ENCODE data around the gene FBLN2.

- TF ChIP-seq YY1 (IDR thresholded peaks at IDR 0.05; ENCODE audit: low read depth) (no peak), EZH2phosphoT487 (IDR thresholded peaks at IDR 0.05; ENCODE audit: borderline replicate concordance, low read depth) (no peak), CTCF (IDR thresholded peaks at IDR 0.05) (no peak), REST (IDR thresholded peaks at IDR 0.05; ENCODE audit: low read depth, low read length) (no peak), JUND (IDR thresholded peaks at IDR 0.05) (no peak), ELF1 (IDR thresholded peaks at IDR 0.05) (no peak)
Measured at GRCh38 chr3:13596426-13597205, 47.7 kb downstream of the FBLN2 start.

Data from SK-N-SH (cell line).